ENCODE results near the gene TLK2. TPM values are rescaled to one million over a fixed set of nuclear protein-coding genes. Genes with fewer than 3 reads are reported as not detected.

The TLK2 gene
- total RNA-seq, 1 experiment from 2014 or later, result 65.9 TPM

GRCh38 chr17:62627219-62627903 is 148.7 kb downstream of the TLK2 start, which contains the start of gene MRC2:
Gene MRC2 (plus strand): TSS chr17:62627670. CDS start chr17:62627803, 133 bp downstream.
- Histone ChIP-seq H3K27me3 (replicated peaks) (no peaks in the 10 kb centered on the region), H3K4me3 (peak within 1 kb of the TSS; percentile 90), H3K9me3 (replicated peaks) (no peaks in the 10 kb centered on the region), H3K27ac (peak within 1 kb of the TSS; percentile 67), H3K36me3 (peaks cover 29% of the 10 kb centered on the region), H3K4me1 (replicated peaks) (peaks cover 40% of the 10 kb centered on the region)
- peak; percentile 84 to 89 for DNase-seq (ENCODE audit: low read depth in 1 of 2, low spot score in 2 of 2)

- Histone ChIP-seq H3K36me3 (peaks cover 32% of the 10 kb centered on the region), H3K27ac (peak overlapping the region; percentile 67), H3K4me1 (replicated peaks) (peaks cover 47% of the 10 kb centered on the region), H3K9me3 (replicated peaks) (no peaks in the 10 kb centered on the region), H3K27me3 (replicated peaks) (no peaks in the 10 kb centered on the region), H3K4me3 (peak overlapping the region; percentile 90)
- peak; percentile 80 to 82 for DNase-seq (ENCODE audit: low read depth in 1 of 2, low spot score in 2 of 2)
Measured at GRCh38 chr17:62627904-62628633, 149.4 kb downstream of the TLK2 start.

- H3K36me3 ChIP-seq, result peaks cover 31% of the 10 kb centered on the region
- H3K27me3 ChIP-seq (replicated peaks), result no peaks in the 10 kb centered on the region
- peak; percentile 68 to 71 for DNase-seq (ENCODE audit: low read depth in 1 of 2, low spot score in 2 of 2)
- peak overlapping the region; percentile 90 for H3K4me3 ChIP-seq
- H3K9me3 ChIP-seq (replicated peaks), result no peaks in the 10 kb centered on the region
- H3K27ac ChIP-seq, result peak overlapping the region; percentile 67
- H3K4me1 ChIP-seq (replicated peaks), result peaks cover 56% of the 10 kb centered on the region
Measured at GRCh38 chr17:62628831-62629555, 150.4 kb downstream of the TLK2 start.

GRCh38 chr17:62629556-62630364 is 151.1 kb downstream of the TLK2 start:
- Histone ChIP-seq H3K36me3 (peaks cover 31% of the 10 kb centered on the region), H3K4me1 (replicated peaks) (peaks cover 61% of the 10 kb centered on the region), H3K4me3 (peak overlapping the region; percentile 90), H3K27ac (no peak overlapping the region), H3K9me3 (replicated peaks) (no peaks in the 10 kb centered on the region), H3K27me3 (replicated peaks) (no peaks in the 10 kb centered on the region)
- no peak for DNase-seq (ENCODE audit: low read depth in 1 of 2, low spot score in 2 of 2)

GRCh38 chr17:62630365-62631085 is 151.9 kb downstream of the TLK2 start:
- DNase-seq (ENCODE audit: low read depth in 1 of 2, low spot score in 2 of 2), result no peak
- peaks cover 61% of the 10 kb centered on the region for H3K4me1 ChIP-seq (replicated peaks)

GRCh38 chr17:62631086-62631935 is 152.7 kb downstream of the TLK2 start:
- H3K9me3 ChIP-seq (replicated peaks), result no peaks in the 10 kb centered on the region
- peaks cover 31% of the 10 kb centered on the region for H3K36me3 ChIP-seq
- DNase-seq (ENCODE audit: low read depth in 1 of 2, low spot score in 2 of 2), result no peak
- H3K4me1 ChIP-seq (replicated peaks), result peaks cover 61% of the 10 kb centered on the region
- no peaks in the 10 kb centered on the region for H3K27me3 ChIP-seq (replicated peaks)
- no peak overlapping the region for H3K4me3 ChIP-seq
- no peak overlapping the region for H3K27ac ChIP-seq

More at GRCh38 chr17:62630365-62631085, 151.9 kb downstream of the TLK2 start:
- H3K36me3 ChIP-seq, result peaks cover 31% of the 10 kb centered on the region
- no peaks in the 10 kb centered on the region for H3K27me3 ChIP-seq (replicated peaks)
- H3K9me3 ChIP-seq (replicated peaks), result no peaks in the 10 kb centered on the region
- no peak overlapping the region for H3K27ac ChIP-seq
- no peak overlapping the region for H3K4me3 ChIP-seq

GRCh38 chr17:62631936-62632924 is 153.6 kb downstream of the TLK2 start:
- H3K27me3 ChIP-seq (replicated peaks), result no peaks in the 10 kb centered on the region
- no peak overlapping the region for H3K27ac ChIP-seq
- no peaks in the 10 kb centered on the region for H3K9me3 ChIP-seq (replicated peaks)
- DNase-seq (ENCODE audit: low read depth in 1 of 2, low spot score in 2 of 2), result no peak
- H3K4me3 ChIP-seq, result no peak overlapping the region
- H3K36me3 ChIP-seq, result peaks cover 37% of the 10 kb centered on the region
- peaks cover 53% of the 10 kb centered on the region for H3K4me1 ChIP-seq (replicated peaks)

GRCh38 chr17:62637809-62638208 is 159.2 kb downstream of the TLK2 start:
- H3K4me3 ChIP-seq, result no peak overlapping the region
- no peaks in the 10 kb centered on the region for H3K9me3 ChIP-seq (replicated peaks)
- H3K4me1 ChIP-seq (replicated peaks), result peaks cover 30% of the 10 kb centered on the region
- no peak for DNase-seq (ENCODE audit: low read depth in 1 of 2, low spot score in 2 of 2)
- no peaks in the 10 kb centered on the region for H3K27me3 ChIP-seq (replicated peaks)
- peaks cover 24% of the 10 kb centered on the region for H3K36me3 ChIP-seq
- H3K27ac ChIP-seq, result no peak overlapping the region; the same call in 1 of the 2 replicates

GRCh38 chr17:62641153-62641552 is 162.5 kb downstream of the TLK2 start:
- no peaks in the 10 kb centered on the region for H3K27me3 ChIP-seq (replicated peaks)
- no peaks in the 10 kb centered on the region for H3K9me3 ChIP-seq (replicated peaks)
- H3K36me3 ChIP-seq, result peaks cover 31% of the 10 kb centered on the region
- DNase-seq (ENCODE audit: low read depth in 1 of 2, low spot score in 2 of 2), result no peak
- no peak overlapping the region for H3K27ac ChIP-seq
- peaks cover 13% of the 10 kb centered on the region for H3K4me1 ChIP-seq (replicated peaks)
- no peak overlapping the region for H3K4me3 ChIP-seq

- DNase-seq (ENCODE audit: low read depth in 1 of 2, low spot score in 2 of 2), result no peak
- Histone ChIP-seq H3K36me3 (peaks cover 27% of the 10 kb centered on the region), H3K9me3 (replicated peaks) (no peaks in the 10 kb centered on the region), H3K27me3 (replicated peaks) (no peaks in the 10 kb centered on the region), H3K4me1 (replicated peaks) (peaks cover 13% of the 10 kb centered on the region), H3K4me3 (no peak overlapping the region), H3K27ac (no peak overlapping the region)
Measured at GRCh38 chr17:62641951-62642350, 163.3 kb downstream of the TLK2 start.

- Histone ChIP-seq H3K27ac (no peak overlapping the region), H3K9me3 (replicated peaks) (no peaks in the 10 kb centered on the region), H3K27me3 (replicated peaks) (no peaks in the 10 kb centered on the region), H3K36me3 (peaks cover 19% of the 10 kb centered on the region), H3K4me1 (replicated peaks) (peaks cover 21% of the 10 kb centered on the region), H3K4me3 (no peak overlapping the region)
- no peak for DNase-seq (ENCODE audit: low read depth in 1 of 2, low spot score in 2 of 2)
Measured at GRCh38 chr17:62643496-62643895, 164.9 kb downstream of the TLK2 start.
